SJCRH30 (cell line): Measurements from ENCODE around the gene ARL11. TPM values are rescaled to one million over a fixed set of nuclear protein-coding genes. Genes with fewer than 3 reads are reported as not detected.

Experiments
- DNase-seq, 2 experiments: peaks; one replicate each; pipeline ENCODE4 v3.0.0-alpha.2; 2015 to 2020
- H3K27ac ChIP-seq: fragments of 250-450 bp; sonication (Bioruptor Pico); 2 replicates; pipeline ENCODE4 v1.5.1; 2020; ENCODE audit warnings: mild to moderate bottlenecking, moderate library complexity
- H3K27me3 ChIP-seq: fragments of 250-450 bp; sonication (Bioruptor Pico); 2 replicates; pipeline ENCODE4 v1.5.1; 2020; ENCODE audit warnings: mild to moderate bottlenecking, moderate library complexity
- H3K36me3 ChIP-seq: fragments of 250-450 bp; sonication (Bioruptor Pico); 2 replicates; pipeline ENCODE4 v1.5.1; 2020; ENCODE audit warnings: mild to moderate bottlenecking, moderate library complexity
- H3K4me1 ChIP-seq: fragments of 250-450 bp; sonication (Bioruptor Pico); 2 replicates; pipeline ENCODE4 v1.5.1; 2020; ENCODE audit warnings: mild to moderate bottlenecking, moderate library complexity
- H3K4me3 ChIP-seq: fragments of 250-450 bp; sonication (Bioruptor Pico); 2 replicates; pipeline ENCODE4 v1.5.1; 2020; ENCODE audit warnings: mild to moderate bottlenecking, moderate library complexity
- H3K9me3 ChIP-seq: fragments of 250-450 bp; sonication (Bioruptor Pico); replicated peaks from 2 replicates; pipeline ENCODE4 v1.5.1; 2020; ENCODE audit warnings: mild to moderate bottlenecking, moderate library complexity
- total RNA-seq: library from RNA; depleted of rRNA; stranded (reverse); fragments of >200 nt; shearing (Covaris generic); gene quantifications from 2 replicates; pipeline ENCODE4 v1.2.3, GENCODE V29; 2014; rRNA removed

Gene ARL11
- total RNA-seq, 1 experiment from 2014 or later = not detected

- Histone ChIP-seq H3K9me3 (no peaks in the 10 kb centered on the region), H3K27me3 (no peaks in the 10 kb centered on the region), H3K27ac (no peak overlapping the region), H3K4me3 (no peak overlapping the region), H3K36me3 (peaks cover 9% of the 10 kb centered on the region; the same call in 1 of the 2 replicates), H3K4me1 (no peaks in the 10 kb centered on the region; the same call in 1 of the 2 replicates)
- peak; percentile 14 to 44 for DNase-seq
Observed at GRCh38 chr13:49681842-49682435, 53.6 kb downstream of the ARL11 start.

Other genes with a start within 250 kb of the ARL11 start
- 2.4 and 3.3 TPM in 2 replicates for gene CAB39L, start 184.4 kb upstream of the ARL11 start, total RNA-seq
- gene SETDB2, start 184.2 kb upstream of the ARL11 start, total RNA-seq = 8.9 and 10.9 TPM in 2 replicates
- gene PHF11, start 132.6 kb upstream of the ARL11 start, total RNA-seq = not detected in 2 replicates
- 22.6 and 23.4 TPM in 2 replicates for gene RCBTB1, start 42.9 kb upstream of the ARL11 start, total RNA-seq
- gene EBPL, start 63.0 kb downstream of the ARL11 start, total RNA-seq = 56.6 and 62.1 TPM in 2 replicates
- gene KPNA3, start 164.2 kb downstream of the ARL11 start, total RNA-seq = 49.0 and 54.3 TPM in 2 replicates